Measurements from ENCODE around the gene ZBTB20.
"Not testable (repeated sequence)": the region's sequence is repeated elsewhere in the genome, so short reads cannot be mapped to it uniquely, and the experiment has no call there.

The ZBTB20 gene

DNA sequence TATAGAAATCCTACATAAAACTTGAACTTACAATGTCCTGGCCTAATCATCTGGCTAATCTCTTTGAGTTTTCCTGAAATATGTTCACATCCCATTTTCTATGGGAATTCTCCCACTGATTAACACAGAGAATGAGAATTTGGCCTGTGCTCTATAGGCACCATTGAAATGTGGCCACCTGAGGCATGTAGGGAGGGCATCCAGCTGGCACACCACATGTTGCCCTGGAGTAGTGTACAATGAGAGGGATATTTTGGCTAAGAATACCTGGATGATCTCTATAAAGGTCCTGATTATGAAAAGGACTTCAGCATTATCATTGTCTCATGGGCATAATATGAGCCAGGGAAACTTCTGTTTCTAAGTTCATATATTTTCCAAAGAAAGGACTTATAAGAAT, 324.0 kb downstream of the ZBTB20 start:
- DNase-seq, result no peak

DNA sequence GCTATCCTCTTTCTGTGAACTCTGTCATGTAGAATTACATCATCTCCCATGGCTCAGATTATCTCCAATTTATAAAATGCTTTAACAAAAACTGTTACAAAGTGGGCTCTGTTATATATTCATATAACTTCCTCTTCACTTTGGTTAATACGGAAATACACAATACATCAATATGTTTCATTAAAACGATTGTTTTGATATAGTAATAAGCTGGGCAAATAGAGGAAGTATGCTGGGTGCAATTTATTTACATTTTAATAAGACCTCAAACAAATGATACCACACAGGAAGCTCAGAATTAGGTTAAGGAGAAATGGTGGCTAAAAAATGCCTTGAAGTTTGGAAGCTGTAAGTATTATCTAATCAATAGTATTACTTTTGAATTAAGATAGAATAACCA, 331.0 kb downstream of the ZBTB20 start:
- no peak for DNase-seq

DNA sequence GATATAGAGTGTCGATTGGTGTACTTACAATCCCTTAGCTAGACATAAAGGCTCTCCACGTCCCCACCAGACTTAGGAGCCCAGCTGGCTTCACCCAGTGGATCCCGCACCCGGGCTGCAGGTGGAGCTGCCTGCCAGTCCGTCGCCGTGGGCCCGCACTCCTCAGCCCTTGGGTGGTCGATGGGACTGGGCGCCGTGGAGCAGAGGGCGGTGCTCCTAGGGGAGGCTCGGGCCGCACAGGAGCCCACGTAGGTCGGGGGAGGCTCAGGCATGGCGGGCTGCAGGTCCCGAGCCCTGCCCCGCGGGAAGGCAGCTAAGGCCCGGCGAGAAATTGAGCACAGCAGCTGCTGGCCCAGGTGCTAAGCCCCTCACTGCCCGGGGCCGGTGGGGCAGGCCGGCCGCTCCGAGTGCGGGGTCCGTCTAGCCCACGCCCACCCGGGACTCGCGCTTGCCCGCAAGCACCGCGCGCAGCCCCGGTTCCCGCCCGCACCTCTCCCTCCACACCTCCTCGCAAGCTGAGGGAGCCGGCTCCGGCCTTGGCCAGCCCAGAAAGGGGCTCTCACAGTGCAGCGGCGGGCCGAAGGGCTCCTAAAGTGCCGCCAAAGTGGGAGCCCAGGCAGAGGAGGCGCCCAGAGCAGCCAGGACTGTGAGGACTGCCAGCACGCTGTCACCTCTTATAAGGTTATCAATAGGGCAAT, 334.4 kb downstream of the ZBTB20 start:
- DNase-seq, result not testable (repeated sequence)

DNA sequence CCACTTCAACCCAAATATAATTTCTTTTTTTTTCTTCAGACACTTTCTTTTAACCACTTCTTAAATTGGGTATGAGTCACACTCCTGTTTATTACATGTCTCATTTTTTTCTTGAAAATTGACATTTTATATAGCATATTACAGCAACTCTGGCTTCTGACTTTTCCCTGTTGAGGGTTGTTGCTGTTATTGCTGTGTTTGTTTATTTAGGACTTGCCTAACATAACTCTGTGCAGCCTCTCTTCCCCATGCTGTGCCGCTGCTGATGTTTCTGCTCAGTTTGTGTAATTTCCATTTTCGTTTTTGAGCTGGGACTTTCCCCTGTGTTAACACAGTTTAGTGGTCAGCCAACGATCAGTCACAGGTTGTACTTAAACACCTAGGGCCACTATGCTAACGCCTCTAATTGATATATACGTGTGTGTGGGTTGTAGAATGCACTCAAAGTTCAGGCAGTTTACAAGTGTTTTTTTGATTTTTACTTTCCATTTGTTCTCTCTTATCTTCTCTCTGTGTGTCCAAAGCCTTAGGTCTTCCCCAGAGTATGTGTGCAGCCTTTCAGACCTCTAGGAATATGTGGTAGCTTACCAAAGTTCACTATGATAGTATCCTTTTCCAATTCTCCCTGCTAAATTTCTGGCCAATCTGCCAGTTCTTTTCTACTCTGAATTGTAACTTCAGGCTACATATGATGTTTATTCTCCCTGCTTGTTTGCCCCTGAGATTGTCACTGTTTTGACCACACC, 337.2 kb downstream of the ZBTB20 start:
- peak; percentile 25 for DNase-seq

DNA sequence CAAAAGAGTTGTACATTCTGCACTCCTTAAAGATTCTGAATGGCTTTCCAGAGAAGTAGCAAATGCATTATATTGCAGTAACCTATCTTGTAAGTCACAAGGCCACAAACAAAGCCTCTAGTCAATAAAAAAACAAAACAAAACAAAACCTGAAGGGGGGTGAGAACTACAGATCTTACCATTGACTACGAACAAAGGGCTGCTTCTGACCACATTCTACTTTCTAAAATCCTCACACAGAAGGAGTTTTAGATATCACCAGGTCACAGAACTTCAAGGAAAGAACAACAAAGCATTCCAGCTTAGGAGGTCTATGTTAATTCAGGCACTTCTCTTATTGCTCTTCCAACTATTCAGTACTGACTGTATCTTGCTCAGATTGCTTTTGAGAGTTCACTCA, 343.0 kb downstream of the ZBTB20 start:
- DNase-seq, result no peak

DNA sequence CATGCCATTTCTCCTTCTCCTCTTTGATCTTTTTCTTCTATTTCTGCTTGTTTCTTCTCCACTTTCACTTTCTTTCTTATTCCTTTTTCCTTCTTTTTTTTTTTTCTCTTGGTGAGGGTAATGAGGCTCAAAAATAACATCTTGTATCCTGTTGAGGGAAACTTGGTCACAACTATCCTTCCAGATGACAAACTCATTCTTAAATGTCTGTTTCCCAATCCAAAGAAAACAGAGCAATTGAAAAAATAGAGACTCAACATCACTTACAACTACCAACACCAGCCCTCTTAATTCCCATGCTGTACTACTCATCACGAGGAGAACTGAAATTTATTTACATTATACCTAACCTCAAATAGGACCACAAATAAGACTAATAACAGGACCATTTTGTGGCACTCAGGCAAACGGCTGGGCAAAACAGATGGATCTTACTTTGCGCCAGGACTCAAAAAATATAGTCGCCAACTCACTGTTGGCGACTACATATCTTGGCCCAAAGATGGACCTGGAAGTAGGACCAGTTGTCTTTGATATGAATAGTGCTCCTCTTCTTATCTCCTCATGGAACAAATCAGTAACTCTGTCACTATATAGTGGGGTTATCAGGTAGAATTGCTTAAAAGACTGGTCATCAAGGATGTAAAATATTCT, 343.9 kb downstream of the ZBTB20 start:
- no peak for DNase-seq

DNA sequence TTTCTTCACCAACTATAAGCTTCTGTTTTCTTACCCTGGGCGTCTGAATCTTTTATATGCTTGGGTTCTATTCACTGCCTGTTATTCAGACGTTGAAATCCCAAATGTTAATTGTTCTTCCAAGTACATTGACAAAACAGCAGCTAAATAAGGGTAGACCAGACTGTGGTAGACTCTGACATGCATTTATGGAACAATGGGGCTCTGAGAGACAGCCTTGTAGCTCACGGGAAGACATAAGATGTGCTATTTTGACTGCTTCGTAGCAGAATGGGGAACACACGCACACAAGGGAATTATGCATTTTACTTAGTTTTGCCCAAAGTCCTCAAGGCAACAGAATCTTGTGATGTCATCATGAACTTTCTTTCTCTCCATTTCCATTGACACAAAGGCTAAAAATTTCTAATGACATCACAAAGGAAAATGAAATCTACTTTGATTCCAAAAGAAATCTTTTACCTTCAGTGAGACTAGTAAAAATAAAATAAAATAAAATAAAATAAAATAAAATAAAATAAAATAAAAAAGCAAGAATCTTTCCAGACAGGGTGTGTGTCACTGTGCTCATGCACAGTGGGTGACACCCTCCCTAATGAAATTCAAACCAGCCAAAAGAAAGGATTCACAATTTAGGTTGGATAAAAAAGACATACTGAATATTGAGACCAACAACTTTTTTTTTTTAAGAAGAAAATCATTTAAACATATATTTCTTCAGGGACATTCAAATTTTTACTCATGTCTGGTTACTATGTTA, 346.6 kb downstream of the ZBTB20 start:
- no peak for DNase-seq

DNA sequence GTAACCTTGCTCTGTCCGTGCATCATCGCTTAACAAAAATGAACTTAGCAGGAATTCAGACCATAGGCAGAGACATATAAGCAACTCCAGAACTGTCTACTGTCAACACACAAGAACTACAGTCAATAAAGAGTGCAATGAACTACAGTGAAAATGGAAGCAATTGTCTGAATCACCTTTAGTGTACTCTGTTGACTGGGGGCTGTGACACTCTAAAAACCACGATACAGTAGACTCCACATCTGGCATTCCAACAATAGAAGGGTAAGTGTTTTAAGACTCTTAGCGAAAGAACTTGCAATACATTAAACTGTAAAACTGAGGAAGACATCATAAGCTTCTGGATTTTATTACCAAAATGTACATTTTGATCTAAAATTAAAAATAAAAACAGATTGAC, 347.3 kb downstream of the ZBTB20 start:
- DNase-seq, result no peak

DNA sequence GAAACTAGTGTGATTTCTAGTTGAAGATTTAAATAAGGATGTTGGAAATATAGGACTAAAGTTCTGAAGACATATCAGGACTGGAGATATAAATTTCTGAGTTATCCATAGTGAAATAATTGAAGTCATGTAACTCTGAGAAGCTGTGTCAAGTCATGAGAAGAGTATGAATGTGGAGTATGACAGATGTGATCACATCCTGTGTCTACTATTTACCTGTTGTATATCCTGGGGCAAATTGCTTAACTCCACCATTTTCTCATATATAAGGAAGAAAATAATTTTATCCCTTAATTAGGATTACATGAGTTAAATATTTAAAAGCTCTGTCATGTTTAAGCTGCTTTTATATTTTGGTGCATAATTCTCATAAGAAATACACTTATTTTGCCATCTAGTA, 350.3 kb downstream of the ZBTB20 start:
- no peak for DNase-seq

DNA sequence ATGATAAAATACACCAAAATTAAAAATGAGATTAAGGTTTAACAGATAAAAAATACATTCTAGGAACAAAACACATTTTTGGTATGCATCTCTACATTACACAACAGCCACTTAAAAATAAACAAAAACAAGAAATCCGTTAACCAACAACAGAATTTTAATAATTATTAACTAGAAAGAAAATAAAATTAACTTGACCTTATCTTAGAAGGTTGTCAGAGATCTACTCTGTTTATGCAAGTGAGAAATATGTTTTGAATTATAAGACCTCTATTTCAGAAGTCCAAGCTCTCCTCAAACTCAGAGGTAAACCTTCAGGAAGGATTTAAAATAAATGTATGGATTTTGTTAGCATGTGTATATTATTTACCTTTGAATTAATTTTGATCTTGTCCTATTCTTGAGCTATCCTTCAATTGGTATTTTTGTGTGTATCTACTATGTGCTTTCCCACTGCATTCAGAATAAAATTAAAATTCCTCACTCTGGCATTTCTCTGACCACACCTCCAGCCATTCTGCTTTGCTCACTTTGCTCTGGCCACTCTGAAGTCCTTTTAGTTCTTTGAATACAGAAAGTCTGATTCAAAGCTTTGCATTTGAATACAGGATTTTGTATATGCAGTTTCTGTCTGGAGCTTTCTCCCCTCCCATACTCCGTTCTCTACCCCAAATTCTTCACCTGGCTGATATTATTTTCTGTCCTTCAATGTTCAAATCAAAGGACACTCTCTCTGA, 352.0 kb downstream of the ZBTB20 start:
- DNase-seq, result no peak

DNA sequence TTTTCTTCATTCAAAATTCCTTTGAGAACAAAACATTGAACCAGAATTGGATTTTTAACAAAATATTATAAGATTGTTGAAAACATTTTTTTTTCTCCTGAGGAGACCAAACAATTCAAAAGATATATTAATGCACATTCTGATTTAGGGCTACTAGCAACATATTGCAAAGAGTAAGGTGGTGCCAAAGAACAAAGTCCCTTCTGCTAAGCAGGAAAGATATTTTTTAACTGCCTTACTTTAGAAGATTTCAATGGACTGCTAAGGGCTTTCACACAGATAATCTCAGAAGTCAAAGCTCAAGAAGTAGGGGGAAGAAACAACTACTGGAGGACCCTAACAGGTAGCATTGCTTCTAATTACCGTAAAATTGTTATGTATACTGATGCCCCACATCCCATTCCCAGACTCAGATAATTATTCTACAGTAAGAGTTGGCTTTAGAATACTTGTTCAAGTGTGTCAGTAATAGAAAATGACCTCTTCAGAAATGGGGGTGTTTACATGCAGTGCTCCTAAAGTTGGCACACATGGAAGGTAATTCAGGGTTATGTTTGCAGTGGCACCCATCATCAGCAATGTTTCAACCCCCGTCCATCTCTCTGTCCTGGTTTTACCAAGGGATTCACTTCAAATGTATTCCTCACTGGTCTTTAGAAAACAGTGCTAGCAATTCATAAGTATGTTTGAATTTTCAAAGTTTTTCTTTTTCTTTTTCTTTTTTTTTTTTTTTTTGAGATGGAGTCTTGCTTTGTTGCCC, 354.7 kb downstream of the ZBTB20 start:
- DNase-seq, result no peak

DNA sequence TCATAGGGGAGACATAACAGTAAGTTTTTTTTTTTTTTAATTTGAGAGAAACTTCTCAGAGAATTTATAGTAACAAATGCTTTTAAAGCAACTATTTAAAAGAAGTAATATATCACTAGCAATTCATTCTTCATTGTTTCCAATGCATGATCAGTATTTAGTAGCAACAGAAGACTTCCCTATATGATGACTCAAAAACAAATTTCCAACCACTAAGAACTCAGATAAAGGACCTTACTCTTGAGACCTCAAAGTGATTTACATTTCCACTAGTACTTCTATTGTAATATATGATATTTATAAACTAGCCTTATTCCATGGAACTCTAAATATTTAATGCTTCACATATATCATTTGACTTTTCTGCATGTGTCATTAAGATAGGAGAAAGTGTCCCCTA, 356.3 kb downstream of the ZBTB20 start:
- no peak for DNase-seq

DNA sequence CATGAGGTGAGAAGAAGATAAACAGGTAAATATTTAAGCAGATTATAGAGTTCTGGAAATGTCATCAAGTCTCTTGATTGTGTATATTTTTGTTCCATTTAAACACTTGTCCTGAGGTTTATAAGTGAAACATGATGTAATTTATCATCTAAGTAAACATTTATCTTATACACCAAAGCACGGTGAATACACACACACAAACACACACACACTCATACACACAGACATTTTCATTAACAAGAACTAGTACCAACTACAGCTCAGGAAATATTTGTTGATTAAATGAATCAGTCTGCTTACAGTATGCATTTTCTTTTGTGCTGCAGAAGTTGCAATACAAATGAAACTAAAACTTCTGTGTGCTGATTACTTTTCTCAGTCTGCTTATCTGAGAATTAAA, 357.3 kb downstream of the ZBTB20 start:
- no peak for DNase-seq

DNA sequence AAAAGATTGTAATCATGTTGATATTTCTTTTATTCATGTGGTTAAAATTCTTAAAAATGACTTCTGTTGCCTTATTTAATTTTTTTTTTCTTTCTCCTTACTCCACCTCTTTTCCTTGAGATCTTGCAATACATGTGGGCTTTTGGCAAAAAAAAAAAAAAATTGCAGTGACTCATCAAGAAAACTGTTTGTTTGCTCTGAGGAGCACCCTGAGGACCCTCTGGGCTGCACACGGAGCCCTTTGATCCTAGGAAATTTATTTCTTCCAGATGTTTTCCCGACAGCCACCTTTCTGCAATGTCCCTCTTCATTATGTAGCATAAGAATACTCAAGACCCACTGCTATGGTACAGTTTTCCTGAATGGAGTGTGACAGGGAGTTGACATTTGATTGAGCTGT, 371.7 kb downstream of the ZBTB20 start:
- DNase-seq, result no peak

DNA sequence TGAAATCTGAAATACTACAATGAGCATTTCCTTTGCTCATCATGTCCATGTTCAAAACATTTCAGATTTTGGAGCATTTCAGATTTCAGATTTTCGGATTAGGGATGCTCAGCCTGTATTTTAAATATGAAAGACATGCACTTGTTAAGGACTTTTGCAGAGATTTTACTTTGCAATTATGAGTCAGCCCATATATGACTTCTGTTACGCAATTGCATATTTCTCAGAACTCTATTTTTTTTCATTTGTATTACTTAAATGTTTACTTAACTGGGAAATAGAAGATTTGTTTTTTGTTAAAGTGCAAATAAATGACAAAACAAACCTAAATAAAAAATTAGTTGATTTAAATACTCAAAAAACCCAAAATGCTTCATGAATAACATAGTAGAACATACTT, 376.2 kb downstream of the ZBTB20 start:
- DNase-seq, result peak; percentile 66

DNA sequence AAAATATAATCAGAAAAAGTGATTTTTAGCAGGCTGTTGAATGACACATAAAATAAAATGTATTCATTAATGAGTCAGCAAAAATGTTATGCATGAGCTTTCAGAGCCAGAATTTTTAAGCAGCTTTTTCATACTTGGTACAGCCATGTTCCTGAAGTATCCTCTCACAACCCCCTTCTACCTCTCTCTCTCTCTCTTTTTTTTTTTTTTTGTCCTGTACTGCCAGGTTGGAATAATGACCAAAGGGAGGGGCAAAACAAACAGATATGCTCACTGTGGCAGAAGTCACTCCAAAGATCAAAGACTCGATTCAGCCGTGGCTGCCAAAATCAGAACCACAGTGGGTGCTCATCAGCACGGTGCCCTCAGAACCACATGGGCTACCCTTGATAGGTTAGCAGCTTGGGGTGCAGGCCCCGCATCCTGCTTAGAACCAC, 383.0 kb downstream of the ZBTB20 start:
- DNase-seq, result no peak

DNA sequence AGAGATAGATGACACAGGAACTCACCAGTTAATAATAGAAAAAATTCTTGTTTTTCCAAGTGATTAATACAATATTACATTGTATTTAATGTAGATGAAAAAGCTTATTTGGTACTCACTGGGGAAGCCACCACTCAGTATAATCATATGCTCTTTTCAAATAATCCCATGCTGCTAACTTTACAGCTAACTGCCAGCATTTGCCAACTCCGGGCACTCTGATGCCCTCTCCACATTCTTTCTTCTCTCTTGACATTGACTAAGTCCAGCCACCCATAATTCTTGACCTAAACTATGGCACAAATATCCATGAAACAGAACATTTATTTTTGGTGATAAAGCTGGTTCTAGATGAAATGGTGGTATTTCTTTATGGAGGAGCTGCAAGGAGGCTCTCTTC, 384.9 kb downstream of the ZBTB20 start:
- DNase-seq, result no peak

DNA sequence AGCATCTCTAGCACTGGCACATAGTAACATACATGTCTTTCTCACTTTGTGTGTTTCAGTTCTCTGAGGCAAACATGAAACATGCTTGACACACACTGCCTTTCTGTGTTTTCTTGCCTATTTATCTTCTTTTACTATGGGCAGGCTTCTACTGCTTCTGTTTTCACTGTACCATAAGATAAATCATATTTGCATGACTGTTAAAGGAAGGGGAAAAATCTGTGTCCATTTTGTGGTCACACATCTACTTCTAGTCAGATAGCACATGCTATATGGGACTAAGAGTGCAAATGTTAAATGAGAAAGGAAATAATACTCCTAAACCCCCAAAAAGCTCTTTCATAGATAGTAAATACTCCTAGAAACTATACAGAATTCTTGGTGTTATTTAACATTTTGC, 386.4 kb downstream of the ZBTB20 start:
- no peak for DNase-seq

DNA sequence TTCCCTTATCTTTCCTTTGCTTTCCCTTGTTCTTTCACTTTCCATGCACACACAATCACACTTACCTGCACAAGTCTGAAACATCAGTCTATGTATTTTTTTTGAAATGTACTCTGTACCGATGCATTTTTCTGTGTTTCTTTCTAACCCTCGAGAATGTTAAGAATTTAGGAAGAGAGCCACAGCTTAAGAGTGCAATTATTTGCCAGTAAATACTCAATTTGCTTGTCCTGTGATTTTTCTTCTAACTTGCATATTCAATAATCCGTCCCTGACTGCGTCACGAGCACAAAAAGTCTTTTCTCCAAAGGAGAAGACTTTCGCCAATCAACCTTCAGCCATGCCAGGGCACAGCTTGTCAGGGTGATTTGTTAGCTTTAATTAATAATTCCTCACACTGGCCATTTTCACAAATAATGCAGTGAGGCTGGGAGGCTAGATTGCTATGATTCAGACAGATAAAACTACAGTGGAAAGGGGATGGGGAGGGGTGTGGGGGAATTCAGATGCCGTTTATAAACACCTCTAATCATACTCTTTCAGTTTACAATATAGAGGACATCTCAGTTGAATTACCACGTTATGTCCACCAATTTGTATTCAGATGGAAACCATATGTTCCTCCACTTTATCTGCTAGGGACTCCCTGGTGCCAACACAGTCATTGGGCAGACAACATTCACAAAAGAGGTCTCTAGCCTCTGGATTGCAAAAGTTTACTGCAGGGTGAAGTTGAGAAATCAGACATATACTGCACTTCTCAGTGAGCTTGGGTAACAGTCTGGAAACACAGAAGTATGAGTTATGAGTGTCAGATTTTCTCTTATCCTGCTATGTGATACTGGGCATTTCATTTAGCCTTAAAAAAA, 388.0 kb downstream of the ZBTB20 start:
- peak; percentile 73 for DNase-seq

DNA sequence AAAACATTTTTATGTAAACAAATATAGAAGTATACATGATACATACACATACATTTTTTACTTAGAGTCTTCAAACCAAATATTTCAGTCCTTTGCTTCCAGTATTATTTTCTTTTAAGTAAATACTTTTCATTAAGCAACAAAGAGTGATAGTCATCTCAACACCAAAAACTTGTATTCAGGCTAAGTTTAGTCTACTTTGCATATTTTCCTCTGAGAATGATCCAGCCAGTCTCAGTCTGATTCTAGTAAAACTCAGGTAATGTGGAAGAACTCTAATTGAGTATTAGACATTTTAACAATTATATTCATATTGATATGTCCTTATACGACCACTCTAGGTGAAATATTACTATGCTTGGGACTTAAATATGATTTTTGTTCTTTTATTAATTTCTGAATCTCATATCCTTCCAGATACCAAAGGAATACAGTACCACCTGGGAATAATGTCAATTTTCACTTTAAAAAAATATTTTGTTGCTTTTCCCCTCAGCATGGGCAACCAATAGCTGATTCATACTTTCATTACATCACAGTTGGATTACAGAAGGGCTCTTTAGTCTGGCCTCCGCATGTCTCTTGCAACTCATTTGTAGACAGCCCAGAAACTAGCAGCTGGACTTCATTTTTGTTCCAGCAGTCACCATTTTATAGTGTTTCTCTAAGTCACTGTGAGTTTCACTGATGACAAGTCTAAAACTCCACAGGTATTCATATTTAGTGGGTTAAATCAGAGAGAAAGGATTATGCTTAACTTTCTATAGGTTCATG, 390.4 kb downstream of the ZBTB20 start:
- DNase-seq, result no peak

Measured in inflammatory macrophage treated with lipopolysaccharide for 4 hours (primary cell).